PFSK-1 (cell line): ENCODE data around the gene RAP1GAP2.

ENCODE experiments used
- FOXP2 ChIP-seq: optimal IDR thresholded peaks from 2 replicates; pipeline ENCODE3; 2011; ENCODE audit warnings: borderline replicate concordance, control low read depth, inconsistent platforms; ENCODE audit not compliant: insufficient read depth; ENCODE audit errors: extremely low read length, extremely low read depth
- POLR2AphosphoS5 ChIP-seq: IDR thresholded peaks from 2 replicates; pipeline ENCODE4 v1.6.1; 2012; ENCODE audit warnings: low read depth, mild to moderate bottlenecking, control low read depth, low read length, moderate library complexity
- REST ChIP-seq, 2 experiments: IDR thresholded peaks; 2 replicates each; pipeline versions ENCODE4 v1.6.1 to v1.8.0; 2011 to 2012; ENCODE audit warnings: low read depth in 2 of 2, low read length in 2 of 2, control low read depth in 1 of 2, inconsistent platforms in 1 of 2, mild to moderate bottlenecking in 1 of 2, moderate library complexity in 1 of 2; ENCODE audit not compliant: insufficient read depth in 1 of 2
- SIN3A ChIP-seq: IDR thresholded peaks from 2 replicates; pipeline ENCODE4 v1.6.1; 2012; ENCODE audit warnings: mild to moderate bottlenecking, low read length, moderate library complexity, borderline replicate concordance; ENCODE audit not compliant: insufficient read depth
- TAF1 ChIP-seq: IDR thresholded peaks from 2 replicates; pipeline ENCODE4 v1.6.1; 2012; ENCODE audit warnings: low read length, control low read depth, borderline replicate concordance; ENCODE audit not compliant: insufficient read depth

Gene RAP1GAP2

GRCh38 chr17:2962236-2962635 lies 166.0 kb downstream of the RAP1GAP2 start:
- TF ChIP-seq REST (IDR thresholded peaks at IDR 0.05; ENCODE audit: insufficient read depth in 1 of 2, low read depth in 2 of 2, low read length in 2 of 2): no peak
- TF ChIP-seq FOXP2: no peak
- TF ChIP-seq TAF1: no peak
- TF ChIP-seq POLR2AphosphoS5: no peak
- no peak for TF ChIP-seq SIN3A

- no peak for TF ChIP-seq SIN3A
Observed at GRCh38 chr17:2962729-2963128, 166.5 kb downstream of the RAP1GAP2 start.

- TF ChIP-seq REST (IDR thresholded peaks at IDR 0.05; ENCODE audit: insufficient read depth in 1 of 2, low read depth in 2 of 2, low read length in 2 of 2): no peak
- no peak for TF ChIP-seq POLR2AphosphoS5
- no peak for TF ChIP-seq TAF1
- no peak for TF ChIP-seq FOXP2
- no peak for TF ChIP-seq SIN3A
Observed at GRCh38 chr17:2963332-2964027, 167.2 kb downstream of the RAP1GAP2 start.

- TF ChIP-seq REST (IDR thresholded peaks at IDR 0.05; ENCODE audit: insufficient read depth in 1 of 2, low read depth in 2 of 2, low read length in 2 of 2) (no peak), TAF1 (no peak), SIN3A (no peak), POLR2AphosphoS5 (no peak), FOXP2 (no peak)
Observed at GRCh38 chr17:2964028-2964356, 167.8 kb downstream of the RAP1GAP2 start.

- TF ChIP-seq REST (IDR thresholded peaks at IDR 0.05; ENCODE audit: insufficient read depth in 1 of 2, low read depth in 2 of 2, low read length in 2 of 2) (no peak), FOXP2 (no peak), SIN3A (no peak), TAF1 (no peak), POLR2AphosphoS5 (no peak)
Observed at GRCh38 chr17:2964370-2964769, 168.1 kb downstream of the RAP1GAP2 start.
